HEK293 (cell line): ENCODE results near the gene RANBP10.

Experiments
- CTCF ChIA-PET: fragments of 350-600 bp; formaldehyde crosslinking; extraction: SDS; loops from one replicate; lab custom pipeline; 2021; ENCODE audit warnings: antibody characterized with exemption; lab: Yijun Ruan, JAX
- POLR2A ChIA-PET: fragments of 300-600 bp; formaldehyde crosslinking; extraction: SDS; loops from one replicate; lab custom pipeline; 2020; ENCODE audit warnings: antibody characterized with exemption, inconsistent platforms; lab: Yijun Ruan, JAX
- H3K27ac ChIP-seq: fragments of 200-500 bp; sonication (Bioruptor generic); 2 replicates; pipeline ENCODE4 v1.5.1; 2014; ENCODE audit warnings: low read depth, low read length, control low read depth, inconsistent platforms; ENCODE audit errors: extremely low read depth
- H3K36me3 ChIP-seq, 2 experiments: fragments of 200-500 bp in 1 of 2; sonication (Bioruptor generic) in 1 of 2; 1 replicate in 1 of 2; 2 replicates in 1 of 2; pipeline ENCODE4 v1.5.1; 2014 to 2017; ENCODE audit warnings: inconsistent platforms in 2 of 2, low read length in 2 of 2; ENCODE audit not compliant: control insufficient read depth in 2 of 2, insufficient read depth in 1 of 2
- H3K4me1 ChIP-seq: fragments of 200-500 bp; sonication (Bioruptor generic); 2 replicates; pipeline ENCODE4 v1.5.1; 2014; ENCODE audit warnings: mild to moderate bottlenecking, low read length, inconsistent platforms; ENCODE audit not compliant: control insufficient read depth, insufficient read depth
- H3K4me3 ChIP-seq: 2 replicates; pipeline ENCODE4 v1.5.1; 2011; ENCODE audit warnings: low read depth, mild to moderate bottlenecking, control low read depth, low read length, moderate library complexity
- H3K9me3 ChIP-seq: fragments of 200-500 bp; sonication (Bioruptor generic); 2 replicates; pipeline ENCODE4 v1.5.1; 2014; ENCODE audit warnings: low read depth, low read length, inconsistent platforms; ENCODE audit not compliant: control insufficient read depth, insufficient read depth
- ELK4 ChIP-seq: IDR thresholded peaks from 2 replicates; pipeline ENCODE4 v1.6.1; 2011; ENCODE audit warnings: mild to moderate bottlenecking, low read depth, low read length, borderline replicate concordance
- HOXD13 ChIP-seq: sonication (generic); formaldehyde crosslinking; IDR thresholded peaks from 2 replicates; pipeline ENCODE4 v1.8.0; 2022; ENCODE audit warnings: missing genetic modification reagents, borderline replicate concordance
- KLF7 ChIP-seq: fragments of 450-650 bp; formaldehyde crosslinking; IDR thresholded peaks from 2 replicates; pipeline ENCODE4 v1.5.1; 2016; ENCODE audit warnings: missing biosample characterization, missing genetic modification characterization, borderline replicate concordance
- KLF9 ChIP-seq: fragments of 450-650 bp; formaldehyde crosslinking; IDR thresholded peaks from 2 replicates; pipeline ENCODE4 v1.5.1; 2016; ENCODE audit warnings: missing biosample characterization, missing genetic modification characterization, low read depth
- PRDM10 ChIP-seq: fragments of 450-650 bp; formaldehyde crosslinking; IDR thresholded peaks from 2 replicates; pipeline ENCODE4 v1.5.1; 2016; ENCODE audit warnings: missing biosample characterization, missing genetic modification characterization
- TCF7L2 ChIP-seq: IDR thresholded peaks from 2 replicates; pipeline ENCODE4 v1.6.1; 2011; ENCODE audit warnings: low read depth, mild to moderate bottlenecking, inconsistent platforms, low read length, moderate library complexity, borderline replicate concordance
- ZBTB7A ChIP-seq: fragments of 450-650 bp; formaldehyde crosslinking; IDR thresholded peaks from 2 replicates; pipeline ENCODE4 v1.5.1; 2016; ENCODE audit warnings: low read depth, missing biosample characterization, missing genetic modification characterization
- ZFHX2 ChIP-seq: fragments of 450-650 bp; formaldehyde crosslinking; conservative IDR thresholded peaks from 2 replicates; pipeline ENCODE4 v1.5.1; 2016; ENCODE audit warnings: missing biosample characterization, missing genetic modification characterization
- ZFP69B ChIP-seq: fragments of 450-650 bp; formaldehyde crosslinking; IDR thresholded peaks from 2 replicates; pipeline ENCODE4 v1.5.1; 2016; ENCODE audit warnings: missing biosample characterization, missing genetic modification characterization
- ZNF10 ChIP-seq: fragments of 450-650 bp; formaldehyde crosslinking; IDR thresholded peaks from 2 replicates; pipeline ENCODE4 v1.5.1; 2017; ENCODE audit warnings: missing biosample characterization, missing genetic modification characterization
- ZNF18 ChIP-seq: fragments of 450-650 bp; formaldehyde crosslinking; IDR thresholded peaks from 2 replicates; pipeline ENCODE4 v1.5.1; 2016; ENCODE audit warnings: missing biosample characterization, missing genetic modification characterization
- ZNF37A ChIP-seq: fragments of 450-650 bp; IDR thresholded peaks from 2 replicates; pipeline ENCODE4 v1.5.1; 2018; ENCODE audit warnings: missing biosample characterization, missing genetic modification characterization
- ZNF426 ChIP-seq: fragments of 450-650 bp; formaldehyde crosslinking; IDR thresholded peaks from 2 replicates; pipeline ENCODE4 v1.5.1; 2017; ENCODE audit warnings: missing biosample characterization, missing genetic modification characterization, mild to moderate bottlenecking, inconsistent platforms, moderate library complexity
- ZNF530 ChIP-seq: fragments of 450-650 bp; formaldehyde crosslinking; IDR thresholded peaks from 2 replicates; pipeline ENCODE4 v1.5.1; 2016; ENCODE audit warnings: low read depth, missing biosample characterization, missing genetic modification characterization
- ZNF544 ChIP-seq: fragments of 450-650 bp; formaldehyde crosslinking; IDR thresholded peaks from 2 replicates; pipeline ENCODE4 v1.5.0; 2017; ENCODE audit warnings: missing biosample characterization, missing genetic modification characterization
- ZNF549 ChIP-seq: fragments of 450-650 bp; IDR thresholded peaks from 2 replicates; pipeline ENCODE4 v1.5.1; 2018; ENCODE audit warnings: missing biosample characterization, missing genetic modification characterization, mild to moderate bottlenecking, inconsistent platforms, moderate library complexity
- ZNF561 ChIP-seq: fragments of 450-650 bp; IDR thresholded peaks from 2 replicates; pipeline ENCODE4 v1.5.1; 2018; ENCODE audit warnings: missing biosample characterization, missing genetic modification characterization, borderline replicate concordance
- ZNF621 ChIP-seq: fragments of 450-650 bp; formaldehyde crosslinking; IDR thresholded peaks from 2 replicates; pipeline ENCODE4 v1.5.1; 2017; ENCODE audit warnings: missing biosample characterization, missing genetic modification characterization
- ZNF629 ChIP-seq: fragments of 450-650 bp; formaldehyde crosslinking; IDR thresholded peaks from 2 replicates; pipeline ENCODE4 v1.5.1; 2017; ENCODE audit warnings: missing biosample characterization, missing genetic modification characterization
- ZNF664 ChIP-seq: fragments of 450-650 bp; formaldehyde crosslinking; IDR thresholded peaks from 2 replicates; pipeline ENCODE4 v1.5.1; 2016; ENCODE audit warnings: missing biosample characterization, missing genetic modification characterization
- ZNF837 ChIP-seq: fragments of 450-650 bp; formaldehyde crosslinking; IDR thresholded peaks from 2 replicates; pipeline ENCODE4 v1.5.1; 2016; ENCODE audit warnings: missing biosample characterization, missing genetic modification characterization
- TF ChIP-seq, protein P1 (sequence below): fragments of 450-650 bp; formaldehyde crosslinking; IDR thresholded peaks from 2 replicates; pipeline ENCODE4 v1.5.1; 2016; ENCODE audit warnings: missing biosample characterization, missing genetic modification characterization, borderline replicate concordance

The RANBP10 gene

DNA sequence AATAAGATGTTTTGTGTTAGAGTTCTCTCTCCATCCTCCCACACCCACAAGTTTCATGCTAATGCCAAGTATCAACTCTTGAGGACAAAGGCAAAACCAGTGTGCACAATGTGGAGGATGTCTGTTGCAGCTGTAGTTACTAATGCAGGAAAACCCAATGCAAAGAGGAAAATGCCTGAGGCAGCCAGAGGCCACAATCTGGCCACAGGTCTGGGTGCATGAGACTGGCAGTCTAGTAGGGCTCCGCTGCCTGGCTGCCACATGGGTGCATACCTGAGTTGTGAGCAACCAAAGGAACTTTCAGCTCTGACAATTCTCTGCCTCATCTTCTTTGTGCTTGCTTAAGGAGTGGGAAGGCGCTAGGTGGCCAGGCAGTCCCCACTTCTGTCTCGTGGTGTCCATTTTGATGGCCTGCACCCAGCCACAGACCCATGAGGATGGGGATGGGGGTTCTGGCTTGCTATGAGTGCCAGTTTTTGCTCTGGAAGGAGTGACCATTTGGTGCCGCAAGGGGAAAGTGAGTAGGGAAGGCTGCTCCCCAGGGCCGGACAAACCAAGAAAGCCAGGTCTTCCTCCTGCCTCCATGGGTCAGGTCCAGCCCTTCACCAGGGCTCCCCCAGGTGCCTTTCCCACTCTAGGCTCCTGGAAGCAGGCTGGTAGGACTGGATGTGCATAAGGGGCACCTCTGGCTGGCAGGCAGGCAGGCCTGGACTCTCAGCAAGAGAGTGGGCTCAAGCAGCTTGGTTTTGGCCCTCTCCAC lies 83.0 kb downstream of the RANBP10 start (continued):
- TF ChIP-seq PRDM10 (tag by site-specific recombination), result no peak
- TF ChIP-seq KLF7, result no peak
- no peak for TF ChIP-seq ZFP69B (tag by site-specific recombination)
- TF ChIP-seq, protein P1, sequence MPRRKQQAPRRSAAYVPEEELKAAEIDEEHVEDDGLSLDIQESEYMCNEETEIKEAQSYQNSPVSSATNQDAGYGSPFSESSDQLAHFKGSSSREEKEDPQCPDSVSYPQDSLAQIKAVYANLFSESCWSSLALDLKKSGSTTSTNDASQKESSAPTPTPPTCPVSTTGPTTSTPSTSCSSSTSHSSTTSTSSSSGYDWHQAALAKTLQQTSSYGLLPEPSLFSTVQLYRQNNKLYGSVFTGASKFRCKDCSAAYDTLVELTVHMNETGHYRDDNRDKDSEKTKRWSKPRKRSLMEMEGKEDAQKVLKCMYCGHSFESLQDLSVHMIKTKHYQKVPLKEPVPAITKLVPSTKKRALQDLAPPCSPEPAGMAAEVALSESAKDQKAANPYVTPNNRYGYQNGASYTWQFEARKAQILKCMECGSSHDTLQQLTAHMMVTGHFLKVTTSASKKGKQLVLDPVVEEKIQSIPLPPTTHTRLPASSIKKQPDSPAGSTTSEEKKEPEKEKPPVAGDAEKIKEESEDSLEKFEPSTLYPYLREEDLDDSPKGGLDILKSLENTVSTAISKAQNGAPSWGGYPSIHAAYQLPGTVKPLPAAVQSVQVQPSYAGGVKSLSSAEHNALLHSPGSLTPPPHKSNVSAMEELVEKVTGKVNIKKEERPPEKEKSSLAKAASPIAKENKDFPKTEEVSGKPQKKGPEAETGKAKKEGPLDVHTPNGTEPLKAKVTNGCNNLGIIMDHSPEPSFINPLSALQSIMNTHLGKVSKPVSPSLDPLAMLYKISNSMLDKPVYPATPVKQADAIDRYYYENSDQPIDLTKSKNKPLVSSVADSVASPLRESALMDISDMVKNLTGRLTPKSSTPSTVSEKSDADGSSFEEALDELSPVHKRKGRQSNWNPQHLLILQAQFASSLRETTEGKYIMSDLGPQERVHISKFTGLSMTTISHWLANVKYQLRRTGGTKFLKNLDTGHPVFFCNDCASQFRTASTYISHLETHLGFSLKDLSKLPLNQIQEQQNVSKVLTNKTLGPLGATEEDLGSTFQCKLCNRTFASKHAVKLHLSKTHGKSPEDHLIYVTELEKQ, result no peak
- TF ChIP-seq ZNF37A (tag by site-specific recombination), result no peak
- TF ChIP-seq ZNF549 (tag by site-specific recombination), result no peak
- TF ChIP-seq ZNF629 (tag by site-specific recombination), result no peak
- no peak for TF ChIP-seq ZFHX2
- no peak for TF ChIP-seq ZNF530

GRCh38 chr16:67720236-67720635 lies 86.1 kb downstream of the RANBP10 start:
- peaks cover 0 to 29% of the 10 kb centered on the region in 2 experiments; a peak in 2 of 3 replicates for H3K36me3 ChIP-seq
- no peak for TF ChIP-seq ZNF561 (tag by site-specific recombination)
- no peak for TF ChIP-seq ZNF18 (tag by site-specific recombination)
- TF ChIP-seq ZNF426, result no peak
- no peak for TF ChIP-seq ZNF837 (tag by site-specific recombination)
- no peak for TF ChIP-seq ELK4
- no peak for TF ChIP-seq HOXD13
- TF ChIP-seq ZNF664 (tag by site-specific recombination), result no peak
- TF ChIP-seq ZNF10, result no peak
- TF ChIP-seq ZNF621 (tag by site-specific recombination), result no peak
- no peak for TF ChIP-seq ZBTB7A (tag by site-specific recombination)
- TF ChIP-seq TCF7L2, result no peak
- no peak for TF ChIP-seq ZNF544 (tag by site-specific recombination)
- no peak for TF ChIP-seq KLF9
- no peak overlapping the region for H3K4me3 ChIP-seq
- H3K9me3 ChIP-seq, result no peaks in the 10 kb centered on the region
- no peaks in the 10 kb centered on the region; the same call in 1 of the 2 replicates for H3K4me1 ChIP-seq
- POLR2A ChIA-PET, result interaction anchor here (1.4 to 2.0 kb wide), 4 partner anchors 9 to 86 kb away, joined by 4 to 25 read pairs (median 8); partner anchors contain the start of genes RANBP10 and TSNAXIP1
- CTCF ChIA-PET, result interaction anchor here (1.0 to 2.9 kb wide), 3 partner anchors 47 to 97 kb away, joined by 3 to 16 read pairs (median 5); no protein-coding TSS in a partner anchor
- H3K27ac ChIP-seq, result no peak overlapping the region
